Measurements from ENCODE around the gene RNASET2. TPM values are rescaled to one million over a fixed set of nuclear protein-coding genes. Genes with fewer than 3 reads are reported as not detected.

Gene RNASET2
- polyA plus RNA-seq, 3 donors = 432 to 562 (median 493) TPM

GRCh38 chr6:166931426-166931970 lies 24.9 kb downstream of the RNASET2 start:
- H3K27me3 ChIP-seq (ENCODE audit: control insufficient read depth in 2 of 2, insufficient read depth in 2 of 2, low read length in 2 of 2) = no peaks in the 10 kb centered on the region
- peaks cover 99% of the 10 kb centered on the region for H4K20me1 ChIP-seq (ENCODE audit: insufficient read depth, low read length)
- no peaks in the 10 kb centered on the region for H3K4me1 ChIP-seq (ENCODE audit: control insufficient read depth in 1 of 2, insufficient read depth in 2 of 2, low read length in 2 of 2)
- no peak overlapping the region for H3K9ac ChIP-seq (ENCODE audit: insufficient read depth, low read length, poor library complexity, severe bottlenecking)
- H2AFZ ChIP-seq (ENCODE audit: insufficient read depth, low read depth, low read length, poor library complexity, severe bottlenecking) = no peak overlapping the region
- H3K4me2 ChIP-seq (replicated peaks; ENCODE audit: extremely low read depth, low read length, poor library complexity, severe bottlenecking) = no peak overlapping the region
- peaks cover 92 to 100% of the 10 kb centered on the region in 2 donors for H3K36me3 ChIP-seq (replicated peaks in 1 of 2; ENCODE audit: control insufficient read depth in 1 of 2, insufficient read depth in 2 of 2, low read length in 2 of 2)
- H3K79me2 ChIP-seq (ENCODE audit: insufficient read depth, low read length) = peaks cover 11% of the 10 kb centered on the region
- peak overlapping the region in 1 of 2 donors; percentile 44 for H3K4me3 Mint-ChIP-seq
- no peaks in the 10 kb centered on the region for H3K9me3 ChIP-seq (replicated peaks in 1 of 2; ENCODE audit: control insufficient read depth in 1 of 2, insufficient read depth in 1 of 2, low read length in 2 of 2)
- intact Hi-C loops (cut with micrococcal nuclease) = no loop called here
- peaks cover 95 to 100% of the 10 kb centered on the region in 2 donors for H3K36me3 Mint-ChIP-seq
- H3K9me3 Mint-ChIP-seq = peaks cover 0 to 5% (median 0%) of the 10 kb centered on the region in 7 donors
- H3K4me1 Mint-ChIP-seq = peaks cover 1% of the 10 kb centered on the region
- no peaks in the 10 kb centered on the region for H3K27me3 Mint-ChIP-seq (ENCODE audit: low read depth in 3 of 3)
- H3K4me3 ChIP-seq (replicated peaks in 1 of 3; ENCODE audit: low read depth in 2 of 3, low read length in 3 of 3) = no peak overlapping the region
- peak overlapping the region in 1 of 2 donors; percentile 15 for H3K27ac ChIP-seq (ENCODE audit: low read depth in 1 of 2, low read length in 2 of 2)
- 98% methylated on average over 11 of the region's 14 CpGs for WGBS (ENCODE audit: insufficient coverage)
- H3K27ac Mint-ChIP-seq = peak overlapping the region in 4 of 7 donors; percentile 36 to 74 (median 73)
- TF ChIP-seq, protein P1, sequence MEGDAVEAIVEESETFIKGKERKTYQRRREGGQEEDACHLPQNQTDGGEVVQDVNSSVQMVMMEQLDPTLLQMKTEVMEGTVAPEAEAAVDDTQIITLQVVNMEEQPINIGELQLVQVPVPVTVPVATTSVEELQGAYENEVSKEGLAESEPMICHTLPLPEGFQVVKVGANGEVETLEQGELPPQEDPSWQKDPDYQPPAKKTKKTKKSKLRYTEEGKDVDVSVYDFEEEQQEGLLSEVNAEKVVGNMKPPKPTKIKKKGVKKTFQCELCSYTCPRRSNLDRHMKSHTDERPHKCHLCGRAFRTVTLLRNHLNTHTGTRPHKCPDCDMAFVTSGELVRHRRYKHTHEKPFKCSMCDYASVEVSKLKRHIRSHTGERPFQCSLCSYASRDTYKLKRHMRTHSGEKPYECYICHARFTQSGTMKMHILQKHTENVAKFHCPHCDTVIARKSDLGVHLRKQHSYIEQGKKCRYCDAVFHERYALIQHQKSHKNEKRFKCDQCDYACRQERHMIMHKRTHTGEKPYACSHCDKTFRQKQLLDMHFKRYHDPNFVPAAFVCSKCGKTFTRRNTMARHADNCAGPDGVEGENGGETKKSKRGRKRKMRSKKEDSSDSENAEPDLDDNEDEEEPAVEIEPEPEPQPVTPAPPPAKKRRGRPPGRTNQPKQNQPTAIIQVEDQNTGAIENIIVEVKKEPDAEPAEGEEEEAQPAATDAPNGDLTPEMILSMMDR (IDR thresholded peaks at IDR 0.05) = no peak
- DNase-seq = no peak

- Histone ChIP-seq H4K20me1 (ENCODE audit: insufficient read depth, low read length) (peaks cover 97% of the 10 kb centered on the region), H3K9ac (ENCODE audit: insufficient read depth, low read length, poor library complexity, severe bottlenecking) (no peak overlapping the region), H2AFZ (ENCODE audit: insufficient read depth, low read depth, low read length, poor library complexity, severe bottlenecking) (no peak overlapping the region), H3K27ac (ENCODE audit: low read depth in 1 of 2, low read length in 2 of 2) (no peak overlapping the region), H3K9me3 (replicated peaks in 1 of 2; ENCODE audit: control insufficient read depth in 1 of 2, insufficient read depth in 1 of 2, low read length in 2 of 2) (no peaks in the 10 kb centered on the region), H3K4me3 (replicated peaks in 1 of 3; ENCODE audit: low read depth in 2 of 3, low read length in 3 of 3) (no peak overlapping the region), H3K4me2 (replicated peaks; ENCODE audit: extremely low read depth, low read length, poor library complexity, severe bottlenecking) (no peak overlapping the region), H3K79me2 (ENCODE audit: insufficient read depth, low read length) (peaks cover 11% of the 10 kb centered on the region), H3K27me3 (ENCODE audit: control insufficient read depth in 2 of 2, insufficient read depth in 2 of 2, low read length in 2 of 2) (no peaks in the 10 kb centered on the region), H3K4me1 (ENCODE audit: control insufficient read depth in 1 of 2, insufficient read depth in 2 of 2, low read length in 2 of 2) (no peaks in the 10 kb centered on the region), H3K36me3 (replicated peaks in 1 of 2; ENCODE audit: control insufficient read depth in 1 of 2, insufficient read depth in 2 of 2, low read length in 2 of 2) (peaks cover 84 to 91% of the 10 kb centered on the region in 2 donors)
- 82% methylated on average over 4 of the region's 4 CpGs for WGBS (ENCODE audit: insufficient coverage)
- intact Hi-C loops (cut with micrococcal nuclease) = no loop called here
- Mint-ChIP-seq H3K27ac (no peak overlapping the region), H3K4me3 (no peak overlapping the region), H3K9me3 (peaks cover 0 to 5% (median 0%) of the 10 kb centered on the region in 7 donors), H3K36me3 (peaks cover 88 to 91% of the 10 kb centered on the region in 2 donors), H3K4me1 (no peaks in the 10 kb centered on the region), H3K27me3 (ENCODE audit: low read depth in 3 of 3) (no peaks in the 10 kb centered on the region)
- TF ChIP-seq, protein P1 (IDR thresholded peaks at IDR 0.05) = no peak
- DNase-seq = no peak
Measured at GRCh38 chr6:166930354-166930891, 25.9 kb downstream of the RNASET2 start.

All from CD14-positive monocyte (primary cell).